Retina (tissue), 1 donor: Measurements from ENCODE around the gene ARHGAP26.
"Not testable (repeated sequence)": the region's sequence is repeated elsewhere in the genome, so short reads cannot be mapped to it uniquely, and the experiment has no call there.

Source experiments
- DNase-seq: peaks from one replicate; pipeline ENCODE4 v3.0.0-alpha.2; 2016

ARHGAP26 gene

GRCh38 chr5:142970440-142971030, 200.4 kb downstream of the ARHGAP26 start:
- no peak for DNase-seq

- no peak for DNase-seq
Measured at GRCh38 chr5:142971303-142972013, 201.3 kb downstream of the ARHGAP26 start.

- no peak for DNase-seq
Measured at GRCh38 chr5:142972064-142972570, 201.9 kb downstream of the ARHGAP26 start.

- no peak for DNase-seq
Measured at GRCh38 chr5:142973932-142974331, 203.8 kb downstream of the ARHGAP26 start.

- DNase-seq = no peak
Measured at GRCh38 chr5:142974409-142974808, 204.2 kb downstream of the ARHGAP26 start.

GRCh38 chr5:142976861-142977260, 206.7 kb downstream of the ARHGAP26 start:
- DNase-seq = no peak

- DNase-seq = no peak
Measured at GRCh38 chr5:142977363-142978051, 207.3 kb downstream of the ARHGAP26 start.

GRCh38 chr5:142978252-142978651, 208.1 kb downstream of the ARHGAP26 start:
- no peak for DNase-seq

- no peak for DNase-seq
Measured at GRCh38 chr5:142978726-142979125, 208.5 kb downstream of the ARHGAP26 start.

- DNase-seq = no peak
Measured at GRCh38 chr5:142979636-142980035, 209.5 kb downstream of the ARHGAP26 start.

GRCh38 chr5:142981475-142981874, 211.3 kb downstream of the ARHGAP26 start:
- no peak for DNase-seq

- DNase-seq = no peak
Measured at GRCh38 chr5:142981886-142982820, 212.0 kb downstream of the ARHGAP26 start.

GRCh38 chr5:142982821-142983200, 212.6 kb downstream of the ARHGAP26 start:
- DNase-seq = no peak

- no peak for DNase-seq
Measured at GRCh38 chr5:142984011-142984410, 213.8 kb downstream of the ARHGAP26 start.

GRCh38 chr5:142984525-142984924, 214.3 kb downstream of the ARHGAP26 start:
- DNase-seq = no peak

GRCh38 chr5:142989270-142989669, 219.1 kb downstream of the ARHGAP26 start:
- not testable (repeated sequence) for DNase-seq

GRCh38 chr5:142990073-142990472, 219.9 kb downstream of the ARHGAP26 start:
- DNase-seq = not testable (repeated sequence)

- DNase-seq = no peak
Measured at GRCh38 chr5:142994218-142994617, 224.0 kb downstream of the ARHGAP26 start.

GRCh38 chr5:142995621-142996020, 225.4 kb downstream of the ARHGAP26 start:
- not testable (repeated sequence) for DNase-seq

GRCh38 chr5:142997591-142997990, 227.4 kb downstream of the ARHGAP26 start:
- no peak for DNase-seq

GRCh38 chr5:142998316-142999020, 228.3 kb downstream of the ARHGAP26 start:
- DNase-seq = no peak

- DNase-seq = not testable (repeated sequence)
Measured at GRCh38 chr5:143000551-143000950, 230.4 kb downstream of the ARHGAP26 start.
